Upper lobe of left lung (tissue), 4 donors: Measurements from ENCODE around the gene ADIPOR1.

Experiments
- EP300 ChIP-seq, 4 donors: sonication (generic); formaldehyde crosslinking; IDR thresholded peaks; one replicate each; pipeline ENCODE4 v1.5.1; 2017; ENCODE audit warnings: antibody characterized with exemption in 4 of 4, control low read depth in 2 of 4
- POLR2A ChIP-seq, 4 donors: fragments of 450-650 bp; IDR thresholded peaks; one replicate each; pipeline ENCODE4 v1.5.1; 2016 to 2017; ENCODE audit warnings: antibody characterized with exemption in 4 of 4, mild to moderate bottlenecking in 2 of 4
- POLR2AphosphoS5 ChIP-seq, 2 donors: sonication (generic); formaldehyde crosslinking; IDR thresholded peaks; one replicate each; pipeline ENCODE4 v1.5.1; 2017; ENCODE audit warnings: antibody characterized with exemption in 2 of 2
- TF ChIP-seq, protein P1 (sequence below), 6 experiments: fragments of 450-650 bp in 4 of 6; fragments of 200-600 bp in 2 of 6; sonication (generic) in 2 of 6; IDR thresholded peaks; one replicate each; pipeline ENCODE4 v1.5.1; 2016 to 2019; ENCODE audit warnings: antibody characterized with exemption in 6 of 6

DNA sequence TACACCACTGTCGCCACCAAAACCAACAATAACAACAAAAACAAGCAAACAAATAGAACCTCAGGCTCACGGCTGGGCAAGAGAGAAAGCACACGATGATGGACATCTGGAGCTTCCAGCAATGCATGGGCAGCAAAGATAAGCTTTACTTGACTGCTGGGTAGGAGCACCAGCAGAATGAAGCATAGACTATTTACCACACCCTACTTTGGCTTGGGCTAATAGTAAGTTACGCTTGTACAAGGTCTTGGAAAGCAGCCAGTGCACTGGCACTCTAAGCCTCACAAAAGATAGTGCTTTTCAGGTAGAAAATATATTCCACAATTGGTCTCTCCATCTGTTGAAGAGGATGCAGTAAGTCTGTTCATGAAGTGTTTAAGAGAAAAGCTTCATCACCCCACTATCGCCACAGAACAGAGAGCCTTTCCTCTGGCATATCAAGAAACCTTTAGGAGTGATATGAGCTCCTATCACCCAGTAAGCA is 13.6 kb downstream of the ADIPOR1 start:
- TF ChIP-seq, protein P1, sequence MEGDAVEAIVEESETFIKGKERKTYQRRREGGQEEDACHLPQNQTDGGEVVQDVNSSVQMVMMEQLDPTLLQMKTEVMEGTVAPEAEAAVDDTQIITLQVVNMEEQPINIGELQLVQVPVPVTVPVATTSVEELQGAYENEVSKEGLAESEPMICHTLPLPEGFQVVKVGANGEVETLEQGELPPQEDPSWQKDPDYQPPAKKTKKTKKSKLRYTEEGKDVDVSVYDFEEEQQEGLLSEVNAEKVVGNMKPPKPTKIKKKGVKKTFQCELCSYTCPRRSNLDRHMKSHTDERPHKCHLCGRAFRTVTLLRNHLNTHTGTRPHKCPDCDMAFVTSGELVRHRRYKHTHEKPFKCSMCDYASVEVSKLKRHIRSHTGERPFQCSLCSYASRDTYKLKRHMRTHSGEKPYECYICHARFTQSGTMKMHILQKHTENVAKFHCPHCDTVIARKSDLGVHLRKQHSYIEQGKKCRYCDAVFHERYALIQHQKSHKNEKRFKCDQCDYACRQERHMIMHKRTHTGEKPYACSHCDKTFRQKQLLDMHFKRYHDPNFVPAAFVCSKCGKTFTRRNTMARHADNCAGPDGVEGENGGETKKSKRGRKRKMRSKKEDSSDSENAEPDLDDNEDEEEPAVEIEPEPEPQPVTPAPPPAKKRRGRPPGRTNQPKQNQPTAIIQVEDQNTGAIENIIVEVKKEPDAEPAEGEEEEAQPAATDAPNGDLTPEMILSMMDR (IDR thresholded peaks at IDR 0.05), result no peak
- TF ChIP-seq POLR2A (IDR thresholded peaks at IDR 0.05) (no peak), POLR2AphosphoS5 (IDR thresholded peaks at IDR 0.05) (no peak), EP300 (IDR thresholded peaks at IDR 0.05) (no peak)
